HepG2 (cell line): Measurements from ENCODE around the gene RAD51C. TPM values are rescaled to one million over a fixed set of nuclear protein-coding genes. Genes with fewer than 3 reads are reported as not detected.

Experiments used
- ATAD3A ChIP-seq: sonication (generic); formaldehyde crosslinking; IDR thresholded peaks from 2 replicates; pipeline ENCODE4 v1.4.0; 2020; ENCODE audit warnings: missing genetic modification reagents
- KDM6A ChIP-seq: IDR thresholded peaks from 2 replicates; pipeline ENCODE4 v1.6.1; 2016; ENCODE audit warnings: low read depth
- NFKB2 ChIP-seq: sonication (generic); formaldehyde crosslinking; IDR thresholded peaks from 2 replicates; pipeline ENCODE4 v1.4.0; 2020; ENCODE audit warnings: missing genetic modification reagents, borderline replicate concordance
- POLR2G ChIP-seq: fragments of 200-400 bp; formaldehyde crosslinking; IDR thresholded peaks from 2 replicates; pipeline ENCODE4 v1.6.1; 2018; ENCODE audit warnings: mild to moderate bottlenecking, low read depth, low read length, moderate library complexity
- RBM22 ChIP-seq: fragments of 200-400 bp; formaldehyde crosslinking; optimal IDR thresholded peaks from 2 replicates; pipeline ENCODE3; 2017; ENCODE audit warnings: mild to moderate bottlenecking, low read length, moderate library complexity
- RFX5 ChIP-seq: IDR thresholded peaks from 2 replicates; pipeline ENCODE4 v1.6.1; 2011; ENCODE audit warnings: low read depth, low read length, improper control_type of control experiment
- SAFB2 ChIP-seq: sonication (generic); formaldehyde crosslinking; IDR thresholded peaks from 2 replicates; pipeline ENCODE4 v1.5.1; 2020; ENCODE audit warnings: missing genetic modification reagents, low read depth, mild to moderate bottlenecking, borderline replicate concordance
- SIX4 ChIP-seq: sonication (generic); formaldehyde crosslinking; IDR thresholded peaks from 2 replicates; pipeline ENCODE4 v1.4.0; 2020; ENCODE audit warnings: missing genetic modification reagents
- SMAD9 ChIP-seq: sonication (generic); formaldehyde crosslinking; IDR thresholded peaks from 2 replicates; pipeline ENCODE4 v1.5.1; 2020; ENCODE audit warnings: mild to moderate bottlenecking, missing genetic modification reagents
- YEATS2 ChIP-seq: sonication (generic); formaldehyde crosslinking; IDR thresholded peaks from 2 replicates; pipeline ENCODE4 v1.4.0; 2020; ENCODE audit warnings: missing genetic modification reagents, borderline replicate concordance
- ZFP36 ChIP-seq: fragments of 150-350 bp; IDR thresholded peaks from 2 replicates; pipeline ENCODE4 v1.6.1; 2018; ENCODE audit warnings: borderline replicate concordance, low read length, low read depth; ENCODE audit not compliant: partially characterized antibody
- ZFP90 ChIP-seq: sonication (generic); formaldehyde crosslinking; IDR thresholded peaks from 2 replicates; pipeline ENCODE4 v1.8.0; 2022; ENCODE audit warnings: missing genetic modification reagents, mild to moderate bottlenecking, inconsistent platforms, borderline replicate concordance
- ZNF326 ChIP-seq: sonication (generic); formaldehyde crosslinking; IDR thresholded peaks from 2 replicates; pipeline ENCODE4 v1.4.0; 2020; ENCODE audit warnings: missing genetic modification reagents, borderline replicate concordance
- ZNF510 ChIP-seq: sonication (generic); formaldehyde crosslinking; IDR thresholded peaks from 2 replicates; pipeline ENCODE4 v1.4.0; 2020; ENCODE audit warnings: low read depth, mild to moderate bottlenecking, missing genetic modification reagents
- ZNF672 ChIP-seq: sonication (generic); formaldehyde crosslinking; IDR thresholded peaks from 2 replicates; pipeline ENCODE4 v1.8.1; 2022; ENCODE audit warnings: missing genetic modification reagents
- polyA plus RNA-seq, 8 experiments: library from polyadenylated mRNA; depleted of rRNA in 3 of 8; stranded (reverse) in 7 of 8; unstranded in 1 of 8; fragments of >200 nt; fragmentation: Illumina TruSeq in 4 of 8; extraction: Trizol in 4 of 8; gene quantifications; 2 replicates each; pipeline versions ENCODE4 v1.2.1 to v1.2.3, GENCODE V29; 2011 to 2016; ENCODE audit warnings: low read depth in 4 of 8, missing spikeins in 1 of 8, mixed read lengths in 1 of 8; ENCODE audit not compliant: insufficient read depth in 1 of 8
- total RNA-seq, 5 experiments: library from RNA; depleted of rRNA; stranded (reverse); fragments of >200 nt; fragmentation: Illumina TruSeq; extraction: Trizol; gene quantifications; 2 replicates each; pipeline ENCODE4 v1.2.3, GENCODE V29; 2016; ENCODE audit warnings: low read depth in 1 of 5
- TF ChIP-seq, protein P1 (sequence below): IDR thresholded peaks from 2 replicates; pipeline ENCODE4 v1.6.1; 2016; ENCODE audit warnings: low read depth, missing genetic modification reagents, missing compliant biosample characterization
- TF ChIP-seq, protein P2 (sequence below): sonication (generic); formaldehyde crosslinking; IDR thresholded peaks from 2 replicates; pipeline ENCODE4 v1.4.0; 2020; ENCODE audit warnings: missing genetic modification reagents

Gene RAD51C
- total and polyA plus RNA-seq, 2 of the 13 experiments (the other 11 are each of a cell fraction or from before 2014, with no cell fraction given) = 38.5 to 106 TPM

DNA sequence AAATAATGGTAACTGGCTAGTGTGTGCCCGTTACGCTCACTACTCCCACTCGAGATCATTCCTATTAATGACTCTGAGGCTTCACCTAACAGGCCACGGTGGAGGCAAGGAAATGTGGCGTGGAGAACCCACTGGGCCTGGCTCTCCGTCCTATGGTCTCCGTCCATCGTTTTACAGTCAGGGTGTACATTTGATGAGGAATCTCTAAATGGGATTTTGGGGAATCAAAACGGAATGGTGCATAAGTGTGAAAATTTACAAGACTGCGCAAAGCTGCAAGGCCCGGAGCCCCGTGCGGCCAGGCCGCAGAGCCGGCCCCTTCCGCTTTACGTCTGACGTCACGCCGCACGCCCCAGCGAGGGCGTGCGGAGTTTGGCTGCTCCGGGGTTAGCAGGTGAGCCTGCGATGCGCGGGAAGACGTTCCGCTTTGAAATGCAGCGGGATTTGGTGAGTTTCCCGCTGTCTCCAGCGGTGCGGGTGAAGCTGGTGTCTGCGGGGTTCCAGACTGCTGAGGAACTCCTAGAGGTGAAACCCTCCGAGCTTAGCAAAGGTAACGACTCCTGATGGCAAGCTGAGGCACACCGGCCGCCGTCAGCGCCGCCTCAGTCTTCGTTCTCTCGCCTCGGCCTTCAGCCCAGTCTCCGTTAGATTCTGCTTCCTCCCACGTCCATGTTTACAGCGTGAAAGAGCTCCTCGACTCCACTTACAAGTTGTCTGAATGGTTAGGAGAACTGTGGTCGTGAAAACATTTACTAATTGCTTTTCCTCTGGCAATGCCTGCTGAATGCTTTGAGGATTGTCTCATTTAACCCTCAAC lies at the start of gene RAD51C (continued):
- TF ChIP-seq ZNF510 (CRISPR knock-in tag) = peak; percentile 84; the same call in 1 of the 2 replicates
- TF ChIP-seq YEATS2 = peak; percentile 97
- TF ChIP-seq ZNF672 (CRISPR knock-in tag) = no peak
- peak; percentile 67 for TF ChIP-seq RFX5
- TF ChIP-seq ZFP36 = no peak
- peak; percentile 95 for TF ChIP-seq POLR2G
- TF ChIP-seq KDM6A (CRISPR knock-in tag) = no peak
- TF ChIP-seq, protein P1, sequence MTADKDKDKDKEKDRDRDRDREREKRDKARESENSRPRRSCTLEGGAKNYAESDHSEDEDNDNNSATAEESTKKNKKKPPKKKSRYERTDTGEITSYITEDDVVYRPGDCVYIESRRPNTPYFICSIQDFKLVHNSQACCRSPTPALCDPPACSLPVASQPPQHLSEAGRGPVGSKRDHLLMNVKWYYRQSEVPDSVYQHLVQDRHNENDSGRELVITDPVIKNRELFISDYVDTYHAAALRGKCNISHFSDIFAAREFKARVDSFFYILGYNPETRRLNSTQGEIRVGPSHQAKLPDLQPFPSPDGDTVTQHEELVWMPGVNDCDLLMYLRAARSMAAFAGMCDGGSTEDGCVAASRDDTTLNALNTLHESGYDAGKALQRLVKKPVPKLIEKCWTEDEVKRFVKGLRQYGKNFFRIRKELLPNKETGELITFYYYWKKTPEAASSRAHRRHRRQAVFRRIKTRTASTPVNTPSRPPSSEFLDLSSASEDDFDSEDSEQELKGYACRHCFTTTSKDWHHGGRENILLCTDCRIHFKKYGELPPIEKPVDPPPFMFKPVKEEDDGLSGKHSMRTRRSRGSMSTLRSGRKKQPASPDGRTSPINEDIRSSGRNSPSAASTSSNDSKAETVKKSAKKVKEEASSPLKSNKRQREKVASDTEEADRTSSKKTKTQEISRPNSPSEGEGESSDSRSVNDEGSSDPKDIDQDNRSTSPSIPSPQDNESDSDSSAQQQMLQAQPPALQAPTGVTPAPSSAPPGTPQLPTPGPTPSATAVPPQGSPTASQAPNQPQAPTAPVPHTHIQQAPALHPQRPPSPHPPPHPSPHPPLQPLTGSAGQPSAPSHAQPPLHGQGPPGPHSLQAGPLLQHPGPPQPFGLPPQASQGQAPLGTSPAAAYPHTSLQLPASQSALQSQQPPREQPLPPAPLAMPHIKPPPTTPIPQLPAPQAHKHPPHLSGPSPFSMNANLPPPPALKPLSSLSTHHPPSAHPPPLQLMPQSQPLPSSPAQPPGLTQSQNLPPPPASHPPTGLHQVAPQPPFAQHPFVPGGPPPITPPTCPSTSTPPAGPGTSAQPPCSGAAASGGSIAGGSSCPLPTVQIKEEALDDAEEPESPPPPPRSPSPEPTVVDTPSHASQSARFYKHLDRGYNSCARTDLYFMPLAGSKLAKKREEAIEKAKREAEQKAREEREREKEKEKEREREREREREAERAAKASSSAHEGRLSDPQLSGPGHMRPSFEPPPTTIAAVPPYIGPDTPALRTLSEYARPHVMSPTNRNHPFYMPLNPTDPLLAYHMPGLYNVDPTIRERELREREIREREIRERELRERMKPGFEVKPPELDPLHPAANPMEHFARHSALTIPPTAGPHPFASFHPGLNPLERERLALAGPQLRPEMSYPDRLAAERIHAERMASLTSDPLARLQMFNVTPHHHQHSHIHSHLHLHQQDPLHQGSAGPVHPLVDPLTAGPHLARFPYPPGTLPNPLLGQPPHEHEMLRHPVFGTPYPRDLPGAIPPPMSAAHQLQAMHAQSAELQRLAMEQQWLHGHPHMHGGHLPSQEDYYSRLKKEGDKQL (CRISPR knock-in tag) = peak; percentile 40; the same call in 1 of the 2 replicates
- TF ChIP-seq ZFP90 = peak; percentile 96
- no peak; the same call in 1 of the 2 replicates for TF ChIP-seq SAFB2 (CRISPR knock-in tag)
- no peak for TF ChIP-seq ZNF326
- TF ChIP-seq ATAD3A (CRISPR knock-in tag) = no peak
- peak; percentile 18 for TF ChIP-seq RBM22
- peak; percentile 97; the same call in 1 of the 2 replicates for TF ChIP-seq NFKB2
- TF ChIP-seq SIX4 (CRISPR knock-in tag) = 0 out of 2 replicates have a peak, but pooled peaks have one; percentile 19
- 0 out of 2 replicates have a peak, but pooled peaks have one; percentile 19 for TF ChIP-seq SMAD9 (CRISPR knock-in tag)
- TF ChIP-seq, protein P2, sequence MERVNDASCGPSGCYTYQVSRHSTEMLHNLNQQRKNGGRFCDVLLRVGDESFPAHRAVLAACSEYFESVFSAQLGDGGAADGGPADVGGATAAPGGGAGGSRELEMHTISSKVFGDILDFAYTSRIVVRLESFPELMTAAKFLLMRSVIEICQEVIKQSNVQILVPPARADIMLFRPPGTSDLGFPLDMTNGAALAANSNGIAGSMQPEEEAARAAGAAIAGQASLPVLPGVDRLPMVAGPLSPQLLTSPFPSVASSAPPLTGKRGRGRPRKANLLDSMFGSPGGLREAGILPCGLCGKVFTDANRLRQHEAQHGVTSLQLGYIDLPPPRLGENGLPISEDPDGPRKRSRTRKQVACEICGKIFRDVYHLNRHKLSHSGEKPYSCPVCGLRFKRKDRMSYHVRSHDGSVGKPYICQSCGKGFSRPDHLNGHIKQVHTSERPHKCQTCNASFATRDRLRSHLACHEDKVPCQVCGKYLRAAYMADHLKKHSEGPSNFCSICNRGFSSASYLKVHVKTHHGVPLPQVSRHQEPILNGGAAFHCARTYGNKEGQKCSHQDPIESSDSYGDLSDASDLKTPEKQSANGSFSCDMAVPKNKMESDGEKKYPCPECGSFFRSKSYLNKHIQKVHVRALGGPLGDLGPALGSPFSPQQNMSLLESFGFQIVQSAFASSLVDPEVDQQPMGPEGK (CRISPR knock-in tag) = peak; percentile 57
